ENCODE results near the gene MSI2. TPM values are rescaled to one million over a fixed set of nuclear protein-coding genes. Genes with fewer than 3 reads are reported as not detected.

Gene MSI2
- total RNA-seq, 1 experiment from 2014 or later: 174 TPM

- CTCF ChIA-PET: no interaction called here
- H3K36me3 Mint-ChIP-seq (ENCODE audit: insufficient read depth, unreplicated experiment): peaks cover 48% of the 10 kb centered on the region
- H3K9me3 Mint-ChIP-seq (ENCODE audit: unreplicated experiment): no peaks in the 10 kb centered on the region
- BruUV-seq (replicated peaks): no TSS peak
- no peaks in the 10 kb centered on the region for H3K27me3 Mint-ChIP-seq (ENCODE audit: insufficient read depth, unreplicated experiment)
- no peaks in the 10 kb centered on the region for H3K36me3 ChIP-seq (ENCODE audit: control insufficient read depth, insufficient read depth, low read length)
- DNase-seq: no peak
- no peak overlapping the region for H3K4me3 ChIP-seq (ENCODE audit: low read depth, low read length)
- peaks cover 14% of the 10 kb centered on the region for H3K4me1 Mint-ChIP-seq (ENCODE audit: low read depth, unreplicated experiment)
- H3K4me3 Mint-ChIP-seq (ENCODE audit: unreplicated experiment): no peak overlapping the region
- no peak for TF ChIP-seq CTCF (IDR thresholded peaks at IDR 0.05; ENCODE audit: insufficient read depth in 1 of 2, low read depth in 1 of 2, low read length in 1 of 2, severe bottlenecking in 1 of 2, unreplicated experiment in 1 of 2)
- no peak overlapping the region for H3K27ac Mint-ChIP-seq (ENCODE audit: unreplicated experiment)
- H3K27me3 ChIP-seq (replicated peaks; ENCODE audit: control insufficient read depth, insufficient read depth, low read length): no peaks in the 10 kb centered on the region
- peaks cover 14% of the 10 kb centered on the region for H3K4me1 ChIP-seq
- intact Hi-C loops (cut with micrococcal nuclease; ENCODE audit: unreplicated experiment): no loop called here
- POLR2A ChIA-PET: no interaction called here
- no peaks in the 10 kb centered on the region for H3K9me3 ChIP-seq
Measured at GRCh38 chr17:57511475-57512123, 255.3 kb downstream of the MSI2 start.

GRCh38 chr17:57512258-57512657, 255.9 kb downstream of the MSI2 start:
- no peaks in the 10 kb centered on the region for H3K36me3 ChIP-seq (ENCODE audit: control insufficient read depth, insufficient read depth, low read length)
- intact Hi-C loops (cut with micrococcal nuclease; ENCODE audit: unreplicated experiment): no loop called here
- no peak for DNase-seq
- no peak overlapping the region for H3K4me3 ChIP-seq (ENCODE audit: low read depth, low read length)
- no peak for TF ChIP-seq CTCF (IDR thresholded peaks at IDR 0.05; ENCODE audit: insufficient read depth in 1 of 2, low read depth in 1 of 2, low read length in 1 of 2, severe bottlenecking in 1 of 2, unreplicated experiment in 1 of 2)
- POLR2A ChIA-PET: no interaction called here
- peaks cover 54% of the 10 kb centered on the region for H3K36me3 Mint-ChIP-seq (ENCODE audit: insufficient read depth, unreplicated experiment)
- H3K27me3 ChIP-seq (replicated peaks; ENCODE audit: control insufficient read depth, insufficient read depth, low read length): no peaks in the 10 kb centered on the region
- H3K27ac Mint-ChIP-seq (ENCODE audit: unreplicated experiment): no peak overlapping the region
- H3K9me3 Mint-ChIP-seq (ENCODE audit: unreplicated experiment): no peaks in the 10 kb centered on the region
- H3K4me1 Mint-ChIP-seq (ENCODE audit: low read depth, unreplicated experiment): peaks cover 21% of the 10 kb centered on the region
- BruUV-seq (replicated peaks): no TSS peak
- no peak overlapping the region for H3K4me3 Mint-ChIP-seq (ENCODE audit: unreplicated experiment)
- H3K27me3 Mint-ChIP-seq (ENCODE audit: insufficient read depth, unreplicated experiment): no peaks in the 10 kb centered on the region
- H3K9me3 ChIP-seq: no peaks in the 10 kb centered on the region
- CTCF ChIA-PET: interaction anchor here (0.6 kb wide), 1 partner anchor 25 kb away, joined by 3 read pairs; no protein-coding TSS in a partner anchor
- peaks cover 21% of the 10 kb centered on the region for H3K4me1 ChIP-seq

DNA sequence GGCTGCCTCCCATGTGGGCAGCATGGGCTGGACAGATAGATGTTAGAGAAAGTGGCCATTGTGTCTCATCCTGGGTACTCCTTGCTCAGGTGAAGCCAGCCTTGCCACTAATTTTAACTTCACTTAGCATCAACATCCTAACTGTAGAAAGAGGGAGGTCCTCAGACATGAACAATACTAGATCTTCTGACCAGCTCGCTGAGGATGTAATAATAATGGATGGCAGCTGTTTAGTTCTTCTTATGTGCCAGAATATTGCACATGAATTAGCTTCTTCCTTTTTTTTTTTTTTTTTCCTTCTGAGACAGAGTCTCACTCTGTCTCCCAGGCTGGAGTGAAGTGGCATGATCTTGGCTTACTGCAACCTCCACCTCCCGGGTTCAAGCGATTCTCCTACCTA, 256.4 kb downstream of the MSI2 start:
- Histone ChIP-seq H3K36me3 (ENCODE audit: control insufficient read depth, insufficient read depth, low read length) (no peaks in the 10 kb centered on the region), H3K4me3 (ENCODE audit: low read depth, low read length) (no peak overlapping the region), H3K9me3 (no peaks in the 10 kb centered on the region), H3K27me3 (replicated peaks; ENCODE audit: control insufficient read depth, insufficient read depth, low read length) (no peaks in the 10 kb centered on the region), H3K4me1 (peaks cover 25% of the 10 kb centered on the region)
- Mint-ChIP-seq H3K4me3 (ENCODE audit: unreplicated experiment) (no peak overlapping the region), H3K9me3 (ENCODE audit: unreplicated experiment) (no peaks in the 10 kb centered on the region), H3K4me1 (ENCODE audit: low read depth, unreplicated experiment) (peaks cover 25% of the 10 kb centered on the region), H3K27ac (ENCODE audit: unreplicated experiment) (no peak overlapping the region), H3K27me3 (ENCODE audit: insufficient read depth, unreplicated experiment) (no peaks in the 10 kb centered on the region), H3K36me3 (ENCODE audit: insufficient read depth, unreplicated experiment) (peaks cover 58% of the 10 kb centered on the region)
- no TSS peak for BruUV-seq (replicated peaks)
- TF ChIP-seq CTCF (IDR thresholded peaks at IDR 0.05; ENCODE audit: insufficient read depth in 1 of 2, low read depth in 1 of 2, low read length in 1 of 2, severe bottlenecking in 1 of 2, unreplicated experiment in 1 of 2): no peak
- CTCF ChIA-PET: interaction anchor here (0.6 kb wide), 1 partner anchor 25 kb away, joined by 3 read pairs; no protein-coding TSS in a partner anchor
- intact Hi-C loops (cut with micrococcal nuclease; ENCODE audit: unreplicated experiment): no loop called here
- POLR2A ChIA-PET: no interaction called here
- no peak for DNase-seq
